ENCODE data around the gene PPP1R13B. TPM values are rescaled to one million over a fixed set of nuclear protein-coding genes. Genes with fewer than 3 reads are reported as not detected.

The PPP1R13B gene
- total RNA-seq, 6 experiments from 2014 or later, result 5.1 to 6.2 (median 5.5) TPM

- Mint-ChIP-seq H3K9me3 (no peaks in the 10 kb centered on the region), H3K27me3 (ENCODE audit: insufficient read depth) (peaks cover 6% of the 10 kb centered on the region), H3K27ac (no peak overlapping the region), H3K36me3 (ENCODE audit: low read depth) (peaks cover 5% of the 10 kb centered on the region; the same call in 1 of the 2 replicates), H3K4me3 (no peak overlapping the region), H3K4me1 (ENCODE audit: low read depth) (peaks cover 20% of the 10 kb centered on the region)
- no peak for TF ChIP-seq CTCF (IDR thresholded peaks at IDR 0.05)
- no peak for DNase-seq
Observed at GRCh38 chr14:103739793-103740501, 107.4 kb downstream of the PPP1R13B start.

DNA sequence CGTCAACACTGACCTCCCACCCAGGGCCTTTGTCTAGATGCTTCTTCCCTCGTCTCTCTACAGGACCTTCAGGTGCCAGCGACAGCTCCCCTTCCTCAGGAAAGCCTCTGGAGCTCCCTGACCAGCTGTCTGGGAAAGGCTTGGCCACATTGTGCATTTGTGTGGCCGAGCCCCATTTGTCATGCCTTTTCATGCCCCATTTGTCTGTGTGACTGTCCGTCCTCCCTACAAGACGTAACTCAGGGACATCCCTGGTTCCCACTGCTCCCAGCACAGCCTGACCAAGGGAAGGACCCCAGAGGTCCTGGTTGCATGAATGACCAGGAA lies 107.9 kb downstream of the PPP1R13B start:
- no peak for DNase-seq
- TF ChIP-seq CTCF (IDR thresholded peaks at IDR 0.05), result no peak
- H3K4me3 Mint-ChIP-seq, result no peak overlapping the region
- H3K27me3 Mint-ChIP-seq (ENCODE audit: insufficient read depth), result peaks cover 8% of the 10 kb centered on the region
- H3K27ac Mint-ChIP-seq, result no peak overlapping the region
- no peaks in the 10 kb centered on the region for H3K9me3 Mint-ChIP-seq
- H3K36me3 Mint-ChIP-seq (ENCODE audit: low read depth), result peaks cover 5% of the 10 kb centered on the region; the same call in 1 of the 2 replicates
- peaks cover 20% of the 10 kb centered on the region for H3K4me1 Mint-ChIP-seq (ENCODE audit: low read depth)

- TF ChIP-seq CTCF (IDR thresholded peaks at IDR 0.05), result no peak
- Mint-ChIP-seq H3K27ac (no peak overlapping the region), H3K9me3 (no peaks in the 10 kb centered on the region), H3K4me3 (no peak overlapping the region), H3K4me1 (ENCODE audit: low read depth) (peaks cover 20% of the 10 kb centered on the region), H3K36me3 (ENCODE audit: low read depth) (peaks cover 5% of the 10 kb centered on the region; the same call in 1 of the 2 replicates), H3K27me3 (ENCODE audit: insufficient read depth) (peaks cover 9% of the 10 kb centered on the region)
- no peak for DNase-seq
Observed at GRCh38 chr14:103738701-103739451, 108.5 kb downstream of the PPP1R13B start.

GRCh38 chr14:103738166-103738565 lies 109.2 kb downstream of the PPP1R13B start:
- peaks cover 25% of the 10 kb centered on the region for H3K4me1 Mint-ChIP-seq (ENCODE audit: low read depth)
- H3K9me3 Mint-ChIP-seq, result no peaks in the 10 kb centered on the region
- H3K27me3 Mint-ChIP-seq (ENCODE audit: insufficient read depth), result peaks cover 9% of the 10 kb centered on the region
- no peak for DNase-seq
- TF ChIP-seq CTCF (IDR thresholded peaks at IDR 0.05), result no peak
- no peak overlapping the region for H3K27ac Mint-ChIP-seq
- no peak overlapping the region for H3K4me3 Mint-ChIP-seq
- peaks cover 5% of the 10 kb centered on the region; the same call in 1 of the 2 replicates for H3K36me3 Mint-ChIP-seq (ENCODE audit: low read depth)

GRCh38 chr14:103737432-103738045 lies 109.8 kb downstream of the PPP1R13B start:
- TF ChIP-seq CTCF (IDR thresholded peaks at IDR 0.05), result no peak
- no peaks in the 10 kb centered on the region for H3K9me3 Mint-ChIP-seq
- peaks cover 5% of the 10 kb centered on the region; the same call in 1 of the 2 replicates for H3K36me3 Mint-ChIP-seq (ENCODE audit: low read depth)
- H3K27me3 Mint-ChIP-seq (ENCODE audit: insufficient read depth), result peaks cover 9% of the 10 kb centered on the region
- no peak for DNase-seq
- H3K4me1 Mint-ChIP-seq (ENCODE audit: low read depth), result peaks cover 25% of the 10 kb centered on the region
- no peak overlapping the region for H3K27ac Mint-ChIP-seq
- no peak overlapping the region for H3K4me3 Mint-ChIP-seq
